ENCODE results near the gene GALNT3. TPM values are rescaled to one million over a fixed set of nuclear protein-coding genes. Genes with fewer than 3 reads are reported as not detected.

Gene GALNT3
- total RNA-seq, 1 experiment from 2014 or later = 20.2 TPM

- Mint-ChIP-seq H3K36me3 (ENCODE audit: insufficient read depth, unreplicated experiment) (no peaks in the 10 kb centered on the region), H3K4me3 (ENCODE audit: unreplicated experiment) (no peak overlapping the region), H3K27me3 (ENCODE audit: insufficient read depth, unreplicated experiment) (peaks cover 39% of the 10 kb centered on the region), H3K4me1 (ENCODE audit: insufficient read depth, unreplicated experiment) (no peaks in the 10 kb centered on the region), H3K27ac (ENCODE audit: low read depth, unreplicated experiment) (no peak overlapping the region), H3K9me3 (ENCODE audit: unreplicated experiment) (no peaks in the 10 kb centered on the region)
- TF ChIP-seq, protein P1, sequence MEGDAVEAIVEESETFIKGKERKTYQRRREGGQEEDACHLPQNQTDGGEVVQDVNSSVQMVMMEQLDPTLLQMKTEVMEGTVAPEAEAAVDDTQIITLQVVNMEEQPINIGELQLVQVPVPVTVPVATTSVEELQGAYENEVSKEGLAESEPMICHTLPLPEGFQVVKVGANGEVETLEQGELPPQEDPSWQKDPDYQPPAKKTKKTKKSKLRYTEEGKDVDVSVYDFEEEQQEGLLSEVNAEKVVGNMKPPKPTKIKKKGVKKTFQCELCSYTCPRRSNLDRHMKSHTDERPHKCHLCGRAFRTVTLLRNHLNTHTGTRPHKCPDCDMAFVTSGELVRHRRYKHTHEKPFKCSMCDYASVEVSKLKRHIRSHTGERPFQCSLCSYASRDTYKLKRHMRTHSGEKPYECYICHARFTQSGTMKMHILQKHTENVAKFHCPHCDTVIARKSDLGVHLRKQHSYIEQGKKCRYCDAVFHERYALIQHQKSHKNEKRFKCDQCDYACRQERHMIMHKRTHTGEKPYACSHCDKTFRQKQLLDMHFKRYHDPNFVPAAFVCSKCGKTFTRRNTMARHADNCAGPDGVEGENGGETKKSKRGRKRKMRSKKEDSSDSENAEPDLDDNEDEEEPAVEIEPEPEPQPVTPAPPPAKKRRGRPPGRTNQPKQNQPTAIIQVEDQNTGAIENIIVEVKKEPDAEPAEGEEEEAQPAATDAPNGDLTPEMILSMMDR (IDR thresholded peaks at IDR 0.05; ENCODE audit: unreplicated experiment) = no peak
- ChIA-PET CTCF (interaction anchor here (1.3 to 6.2 kb wide), 7 partner anchors 15 to 331 kb away, joined by 3 to 45 read pairs (median 4); no protein-coding TSS in a partner anchor), POLR2A (no interaction called here)
- no peak for DNase-seq (ENCODE audit: unreplicated experiment)
- BruUV-seq (replicated peaks) = no TSS peak
- intact Hi-C loops (cut with micrococcal nuclease) = loop anchor here (2.0 kb wide), 1 partner anchor 175 kb away; no protein-coding TSS in a partner anchor
These were observed 94.1 kb downstream of the GALNT3 start for GRCh38 chr2:165699946-165700345.

DNA sequence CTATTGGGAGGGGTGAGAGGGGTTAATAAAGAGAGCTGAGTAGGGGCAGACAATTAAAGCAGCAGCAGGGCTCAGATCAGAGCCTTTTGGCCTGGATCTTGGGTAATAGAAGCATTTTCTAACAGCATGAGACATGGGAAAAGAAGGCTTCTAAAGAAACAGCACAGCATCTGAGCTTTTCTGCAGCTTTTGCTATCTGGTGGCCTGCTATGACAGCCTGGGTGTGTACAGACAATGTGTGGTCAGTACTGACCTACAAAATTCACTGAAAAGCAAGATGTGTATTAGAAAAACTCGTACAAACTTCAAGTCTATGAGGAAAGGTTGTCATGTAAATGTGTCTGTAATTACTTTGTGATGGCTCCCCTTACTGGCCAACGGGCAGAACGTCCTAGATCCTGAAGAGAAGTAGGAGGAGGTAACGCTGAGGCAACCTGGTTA lies 95.6 kb downstream of the GALNT3 start:
- Mint-ChIP-seq H3K4me3 (ENCODE audit: unreplicated experiment) (no peak overlapping the region), H3K4me1 (ENCODE audit: insufficient read depth, unreplicated experiment) (no peaks in the 10 kb centered on the region), H3K27me3 (ENCODE audit: insufficient read depth, unreplicated experiment) (peaks cover 32% of the 10 kb centered on the region), H3K36me3 (ENCODE audit: insufficient read depth, unreplicated experiment) (no peaks in the 10 kb centered on the region), H3K27ac (ENCODE audit: low read depth, unreplicated experiment) (no peak overlapping the region), H3K9me3 (ENCODE audit: unreplicated experiment) (no peaks in the 10 kb centered on the region)
- no TSS peak for BruUV-seq (replicated peaks)
- TF ChIP-seq, protein P1 (IDR thresholded peaks at IDR 0.05; ENCODE audit: unreplicated experiment) = peak; percentile 50
- CTCF ChIA-PET = interaction anchor here (0.6 to 6.2 kb wide), 30 partner anchors 9 to 758 kb away, joined by 3 to 45 read pairs (median 3); partner anchors contain the start of gene CSRNP3
- intact Hi-C loops (cut with micrococcal nuclease) = loop anchor here (1.0 to 2.0 kb wide), 2 partner anchors 176 to 297 kb away; no protein-coding TSS in a partner anchor
- peak; percentile 68 for DNase-seq (ENCODE audit: unreplicated experiment)
- POLR2A ChIA-PET = no interaction called here

DNA sequence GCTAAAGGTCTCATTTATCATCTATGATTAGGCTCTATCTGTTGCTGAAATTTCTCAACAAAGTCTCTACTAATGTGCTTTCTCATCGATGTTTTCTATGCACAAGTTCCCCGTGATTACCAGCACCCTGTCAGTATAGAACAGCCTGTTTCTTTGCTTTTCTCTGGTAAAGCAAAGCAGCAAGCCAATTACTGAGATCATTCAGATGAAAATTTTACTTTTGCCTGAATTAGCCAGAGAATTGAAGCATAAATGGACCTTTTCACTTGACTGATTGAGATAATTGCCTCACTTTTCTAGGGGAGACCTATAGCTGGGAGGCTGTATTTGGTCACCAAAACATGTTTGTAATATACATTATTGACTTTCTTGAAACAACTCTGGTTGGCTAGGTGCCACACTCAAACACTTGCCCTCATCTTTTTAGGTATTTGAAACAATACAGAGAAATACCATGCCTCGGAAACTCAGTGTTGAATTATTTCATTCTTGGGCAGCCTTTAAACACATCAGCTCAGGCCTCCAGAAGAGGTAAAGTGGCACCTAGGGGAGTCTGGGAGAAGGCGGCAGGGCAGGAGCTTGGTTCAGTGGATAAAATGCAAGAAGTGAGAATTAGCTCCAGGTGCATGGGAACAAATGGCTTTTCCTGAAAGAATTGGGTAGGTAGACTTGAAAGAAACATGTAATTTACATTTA lies 96.2 kb downstream of the GALNT3 start:
- ChIA-PET POLR2A (no interaction called here), CTCF (interaction anchor here (0.6 to 6.2 kb wide), 31 partner anchors 8 to 758 kb away, joined by 3 to 45 read pairs (median 3); partner anchors contain the start of gene CSRNP3)
- no peak for DNase-seq (ENCODE audit: unreplicated experiment)
- Mint-ChIP-seq H3K4me3 (ENCODE audit: unreplicated experiment) (no peak overlapping the region), H3K9me3 (ENCODE audit: unreplicated experiment) (no peaks in the 10 kb centered on the region), H3K27ac (ENCODE audit: low read depth, unreplicated experiment) (no peak overlapping the region), H3K27me3 (ENCODE audit: insufficient read depth, unreplicated experiment) (peaks cover 26% of the 10 kb centered on the region), H3K36me3 (ENCODE audit: insufficient read depth, unreplicated experiment) (no peaks in the 10 kb centered on the region), H3K4me1 (ENCODE audit: insufficient read depth, unreplicated experiment) (no peaks in the 10 kb centered on the region)
- intact Hi-C loops (cut with micrococcal nuclease) = loop anchor here (1.0 to 2.0 kb wide), 2 partner anchors 177 to 297 kb away; no protein-coding TSS in a partner anchor
- TF ChIP-seq, protein P1 (IDR thresholded peaks at IDR 0.05; ENCODE audit: unreplicated experiment) = no peak
- no TSS peak for BruUV-seq (replicated peaks)

Other genes starting within 250 kb of the GALNT3 start
- gene TTC21B, start 159.5 kb upstream of the GALNT3 start, total RNA-seq (2022) = 9.8 and 10.9 TPM in 2 replicates

All from MCF 10A (cell line).